ENCODE data around the gene AKAP8. TPM values are rescaled to one million over a fixed set of nuclear protein-coding genes. Genes with fewer than 3 reads are reported as not detected.
"Not testable (repeated sequence)": the region's sequence is repeated elsewhere in the genome, so short reads cannot be mapped to it uniquely, and the experiment has no call there.

Gene AKAP8
- total and polyA plus RNA-seq, 9 of the 15 experiments (the other 6 are each of a cell fraction or from before 2014, with no cell fraction given), result 3.4 to 56.5 (median 15.0) TPM

GRCh38 chr19:15335992-15336391 lies 43.6 kb downstream of the AKAP8 start:
- intact Hi-C loops (cut with micrococcal nuclease); H2AFZ ChIP-seq (ENCODE audit: low read depth, low read length); BruUV-seq (replicated peaks); H3K27ac ChIP-seq (ENCODE audit: extremely low read depth, low read depth, low read length); CTCF ChIA-PET (ENCODE audit: low intra/inter-chr PET ratio); H3K9me1 ChIP-seq (ENCODE audit: control insufficient read depth, insufficient read depth, low read length); FAIRE-seq; H3K27me3 ChIP-seq (ENCODE audit: control insufficient read depth in 2 of 2, insufficient read depth in 2 of 2, low read length in 2 of 2); H3K9me3 ChIP-seq (replicated peaks; ENCODE audit: control insufficient read depth, insufficient read depth, low read depth, low read length); H3K4me2 ChIP-seq (ENCODE audit: insufficient read depth, low read length); H3K4me3 ChIP-seq; DNase-seq (ENCODE audit: extremely low read depth in 1 of 4, low spot score in 3 of 4); in situ Hi-C loops (cut with MboI); H3K9ac ChIP-seq (ENCODE audit: insufficient read depth in 1 of 2, low read depth in 2 of 2, low read length in 2 of 2); H4K20me1 ChIP-seq (replicated peaks; ENCODE audit: control insufficient read depth, insufficient read depth, low read length); H3K36me3 ChIP-seq (ENCODE audit: control insufficient read depth, insufficient read depth, low read length); ATAC-seq: not testable (repeated sequence)
- POLR2A ChIA-PET, result interaction anchor here (0.6 to 1.6 kb wide), 3 partner anchors 11 to 37 kb away, joined by 3 to 4 read pairs (median 3); no protein-coding TSS in a partner anchor
- TF ChIP-seq ZNF121 (CRISPR knock-in tag; conservative IDR thresholded peaks at IDR 0.05), result 0 out of 2 replicates have a peak, but pooled peaks have one; percentile 27
- Histone ChIP-seq H3K4me1 (replicated peaks in 1 of 2; ENCODE audit: control insufficient read depth in 2 of 2, insufficient read depth in 2 of 2, low read length in 2 of 2) (peaks cover 6 to 19% of the 10 kb centered on the region in 2 experiments; a peak in 3 of 5 replicates), H3K79me2 (ENCODE audit: control insufficient read depth, insufficient read depth, low read length) (peaks cover 20% of the 10 kb centered on the region)
- WGBS (ENCODE audit: insufficient coverage, low coverage, missing lambda C conversion rate), result 56% methylated on average over 3 of the region's 7 CpGs

DNA sequence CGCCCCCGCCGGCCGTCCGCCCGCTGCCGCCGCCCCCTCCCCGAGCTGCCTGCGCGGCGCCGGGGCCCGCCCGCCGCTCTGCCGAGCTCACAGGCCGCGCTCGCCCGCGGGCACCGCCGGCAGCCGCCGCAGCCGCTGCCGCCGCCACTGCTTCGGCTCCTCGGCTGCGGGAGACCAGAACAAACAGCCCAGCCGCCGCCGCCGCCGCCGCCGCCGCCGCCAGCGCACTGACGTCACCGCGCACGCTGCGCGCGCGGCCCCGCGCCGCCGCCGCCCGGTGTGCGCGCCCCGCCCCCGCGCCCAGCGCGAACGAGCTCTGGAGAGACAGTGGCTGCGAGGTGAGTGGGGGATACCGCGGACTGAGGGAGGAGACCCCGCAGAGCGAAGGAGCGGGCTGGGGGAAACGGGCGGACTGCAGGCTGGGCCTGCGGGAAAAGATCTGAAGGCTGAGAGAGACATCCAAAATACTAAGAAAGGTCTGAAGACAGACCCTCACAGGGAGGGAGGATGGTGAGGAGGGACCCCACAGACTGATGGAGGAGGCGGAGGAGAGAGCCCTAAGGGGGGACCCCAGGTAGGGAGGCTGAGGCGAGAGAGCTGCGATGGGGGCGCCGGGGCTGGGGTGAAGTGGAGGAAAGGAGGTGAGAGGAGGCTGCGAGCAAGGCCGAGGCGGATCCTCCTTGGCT lies 47.1 kb downstream of the AKAP8 start, which contains the start of gene BRD4:
Gene BRD4 (minus strand): TSS at position 229 of the 686 bp plus-strand sequence. CDS start 59,440 bp downstream, outside the sequence.
- no peak for FAIRE-seq
- Histone ChIP-seq H3K79me2 (ENCODE audit: control insufficient read depth, insufficient read depth, low read length) (peaks cover 56% of the 10 kb centered on the region), H2AFZ (ENCODE audit: low read depth, low read length) (peak within 1 kb of the TSS; percentile 95), H4K20me1 (replicated peaks; ENCODE audit: control insufficient read depth, insufficient read depth, low read length) (peaks cover 37% of the 10 kb centered on the region), H3K9me1 (ENCODE audit: control insufficient read depth, insufficient read depth, low read length) (no peaks in the 10 kb centered on the region), H3K4me2 (ENCODE audit: insufficient read depth, low read length) (peak within 1 kb of the TSS; percentile 94), H3K9me3 (replicated peaks; ENCODE audit: control insufficient read depth, insufficient read depth, low read depth, low read length) (no peaks in the 10 kb centered on the region), H3K27ac (ENCODE audit: extremely low read depth, low read depth, low read length) (peak within 1 kb of the TSS; percentile 94), H3K9ac (ENCODE audit: insufficient read depth in 1 of 2, low read depth in 2 of 2, low read length in 2 of 2) (peak within 1 kb of the TSS; percentile 85 to 100), H3K4me3 (peak within 1 kb of the TSS; percentile 99), H3K27me3 (ENCODE audit: control insufficient read depth in 2 of 2, insufficient read depth in 2 of 2, low read length in 2 of 2) (no peaks in the 10 kb centered on the region), H3K36me3 (ENCODE audit: control insufficient read depth, insufficient read depth, low read length) (peaks cover 4% of the 10 kb centered on the region; the same call in 2 of the 3 replicates), H3K4me1 (replicated peaks in 1 of 2; ENCODE audit: control insufficient read depth in 2 of 2, insufficient read depth in 2 of 2, low read length in 2 of 2) (peaks cover 26 to 29% of the 10 kb centered on the region in 2 experiments; a peak in 4 of 5 replicates)
- peak; percentile 53 for ATAC-seq
- no TSS peak for BruUV-seq (replicated peaks)
- DNase-seq (ENCODE audit: extremely low read depth in 1 of 4, low spot score in 3 of 4), result peak; percentile 80 to 92 (median 90)
- WGBS (ENCODE audit: insufficient coverage, low coverage, missing lambda C conversion rate), result 2% methylated on average over 27 of the region's 81 CpGs
- intact Hi-C loops (cut with micrococcal nuclease), result no loop called here
- ChIA-PET CTCF (ENCODE audit: low intra/inter-chr PET ratio) (no interaction called here), POLR2A (interaction anchor here (0.6 to 1.1 kb wide), 4 partner anchors 15 to 86 kb away, joined by 3 to 4 read pairs (median 3); partner anchors contain the start of gene AKAP8L)
- in situ Hi-C loops (cut with MboI), result no loop called here
- TF ChIP-seq EGR1 (conservative IDR thresholded peaks at IDR 0.05) (peak; percentile 81), ZNF197 (CRISPR knock-in tag; IDR thresholded peaks at IDR 0.05; ENCODE audit: low read depth) (peak; percentile 87; the same call in 1 of the 2 replicates), MAZ (CRISPR knock-in tag; conservative IDR thresholded peaks at IDR 0.05 in 1 of 2, IDR thresholded peaks at IDR 0.05 in 1 of 2) (peak in 1 of 2 experiments; percentile 17; a peak in 1 of 4 replicates), THAP12 (CRISPR knock-in tag; IDR thresholded peaks at IDR 0.05) (no peak), ZNF217 (CRISPR knock-in tag; IDR thresholded peaks at IDR 0.05) (no peak), ZBTB7A (IDR thresholded peaks at IDR 0.05; ENCODE audit: borderline replicate concordance, control insufficient read depth, low read depth, low read length) (peak; percentile 53; the same call in 1 of the 2 replicates), GMEB1 (CRISPR knock-in tag; IDR thresholded peaks at IDR 0.05) (peak; percentile 77), FOSL1 (tag; conservative IDR thresholded peaks at IDR 0.05) (0 out of 2 replicates have a peak, but pooled peaks have one; percentile 41), RBM15 (IDR thresholded peaks at IDR 0.05; ENCODE audit: insufficient read depth, low read length) (no peak)
